Kidney capillary endothelial cell (primary cell): Measurements from ENCODE around the gene RGS6.
A peak's percentile ranks its signal among the peaks of the same experiment; 100 is the strongest.

Source experiments
- DNase-seq: peaks from one replicate; pipeline ENCODE4 v3.0.0-alpha.2; 2018; ENCODE audit warnings: low spot score

The RGS6 gene

GRCh38 chr14:72554994-72555608, 622.9 kb downstream of the RGS6 start:
- no peak for DNase-seq

GRCh38 chr14:72555609-72556000, 623.4 kb downstream of the RGS6 start:
- DNase-seq, result no peak

GRCh38 chr14:72557671-72558070, 625.4 kb downstream of the RGS6 start:
- no peak for DNase-seq

GRCh38 chr14:72558721-72559120, 626.5 kb downstream of the RGS6 start:
- no peak for DNase-seq

GRCh38 chr14:72559202-72559601, 627.0 kb downstream of the RGS6 start:
- peak; percentile 16 for DNase-seq

- no peak for DNase-seq
Observed at GRCh38 chr14:72559669-72560255, 627.5 kb downstream of the RGS6 start.

- DNase-seq, result peak; percentile 60
Observed at GRCh38 chr14:72560331-72560730, 628.1 kb downstream of the RGS6 start.

- no peak for DNase-seq
Observed at GRCh38 chr14:72560889-72561493, 628.8 kb downstream of the RGS6 start.

GRCh38 chr14:72562300-72562699, 630.1 kb downstream of the RGS6 start:
- no peak for DNase-seq

- no peak for DNase-seq
Observed at GRCh38 chr14:72563676-72564075, 631.4 kb downstream of the RGS6 start.

GRCh38 chr14:72565149-72565559, 632.9 kb downstream of the RGS6 start:
- no peak for DNase-seq

GRCh38 chr14:72565917-72566316, 633.7 kb downstream of the RGS6 start:
- DNase-seq, result no peak

- DNase-seq, result no peak
Observed at GRCh38 chr14:72567226-72567625, 635.0 kb downstream of the RGS6 start.

- no peak for DNase-seq
Observed at GRCh38 chr14:72568296-72568992, 636.2 kb downstream of the RGS6 start.

GRCh38 chr14:72573725-72574417, 641.6 kb downstream of the RGS6 start:
- DNase-seq, result no peak

GRCh38 chr14:72574715-72575114, 642.5 kb downstream of the RGS6 start:
- DNase-seq, result no peak

GRCh38 chr14:72576258-72576657, 644.0 kb downstream of the RGS6 start:
- no peak for DNase-seq

- DNase-seq, result no peak
Observed at GRCh38 chr14:72577521-72577920, 645.3 kb downstream of the RGS6 start.

GRCh38 chr14:72578514-72578913, 646.3 kb downstream of the RGS6 start:
- no peak for DNase-seq

- DNase-seq, result no peak
Observed at GRCh38 chr14:72582582-72582981, 650.4 kb downstream of the RGS6 start.

GRCh38 chr14:72583316-72584272, 651.4 kb downstream of the RGS6 start:
- DNase-seq, result no peak
